GM23248 (cell line): ENCODE measurements around the gene AGTR1. TPM values are rescaled to one million over a fixed set of nuclear protein-coding genes. Genes with fewer than 3 reads are reported as not detected.

Experiments used
- DNase-seq: peaks from one replicate; pipeline ENCODE4 v3.0.0-alpha.2; 2015
- H2AFZ ChIP-seq: fragments of 200-600 bp; sonication (generic); 2 replicates; pipeline ENCODE4 v1.6.1; 2016; ENCODE audit warnings: antibody characterized with exemption
- H3F3A ChIP-seq: fragments of 200-600 bp; sonication (generic); 2 replicates; pipeline ENCODE4 v1.6.1; 2016; ENCODE audit warnings: mild to moderate bottlenecking, antibody characterized with exemption, mixed run types; ENCODE audit not compliant: insufficient read depth
- H3K27ac ChIP-seq: fragments of 200-600 bp; sonication (generic); 2 replicates; pipeline ENCODE4 v1.5.1; 2016; ENCODE audit warnings: mild to moderate bottlenecking
- H3K27me3 ChIP-seq: fragments of 200-600 bp; sonication (generic); replicated peaks from 2 replicates; pipeline ENCODE4 v1.6.1; 2016; ENCODE audit warnings: mild to moderate bottlenecking; ENCODE audit not compliant: insufficient read depth
- H3K36me3 ChIP-seq: fragments of 200-600 bp; sonication (generic); 2 replicates; pipeline ENCODE4 v1.6.1; 2016; ENCODE audit warnings: low read depth, mild to moderate bottlenecking
- H3K4me1 ChIP-seq: fragments of 200-600 bp; sonication (generic); 2 replicates; pipeline ENCODE4 v1.6.1; 2016; ENCODE audit warnings: mild to moderate bottlenecking; ENCODE audit not compliant: insufficient read depth
- H3K4me2 ChIP-seq: fragments of 200-600 bp; sonication (generic); one replicate; pipeline ENCODE4 v1.6.1; 2016; ENCODE audit warnings: mild to moderate bottlenecking; ENCODE audit not compliant: unreplicated experiment
- H3K4me3 ChIP-seq: fragments of 200-600 bp; sonication (generic); 2 replicates; pipeline ENCODE4 v1.5.1; 2016; ENCODE audit warnings: mild to moderate bottlenecking
- H3K79me2 ChIP-seq: fragments of 200-600 bp; sonication (generic); 2 replicates; pipeline ENCODE4 v1.6.1; 2016; ENCODE audit warnings: mild to moderate bottlenecking; ENCODE audit not compliant: insufficient read depth
- H3K9ac ChIP-seq: fragments of 200-600 bp; sonication (generic); 2 replicates; pipeline ENCODE4 v1.6.1; 2016; ENCODE audit warnings: mild to moderate bottlenecking
- H3K9me2 ChIP-seq: fragments of 200-600 bp; sonication (generic); 2 replicates; pipeline ENCODE4 v1.6.1; 2016; ENCODE audit warnings: mixed run types, mild to moderate bottlenecking, moderate library complexity; ENCODE audit not compliant: insufficient read depth
- H3K9me3 ChIP-seq: fragments of 200-600 bp; sonication (generic); one replicate; pipeline ENCODE4 v1.6.1; 2017; ENCODE audit warnings: low read depth
- H4K20me1 ChIP-seq: fragments of 200-600 bp; sonication (generic); 2 replicates; pipeline ENCODE4 v1.6.0; 2016; ENCODE audit not compliant: insufficient read depth
- EZH2 ChIP-seq: fragments of 200-600 bp; sonication (generic); IDR thresholded peaks from 2 replicates; pipeline ENCODE4 v1.6.1; 2018; ENCODE audit warnings: antibody characterized with exemption, mild to moderate bottlenecking; ENCODE audit not compliant: insufficient read depth, poor library complexity, severe bottlenecking
- EZH2phosphoT487 ChIP-seq: fragments of 200-600 bp; sonication (generic); IDR thresholded peaks from 2 replicates; pipeline ENCODE4 v1.6.1; 2018; ENCODE audit warnings: antibody characterized with exemption, moderate library complexity, mild to moderate bottlenecking, low read depth; ENCODE audit not compliant: insufficient read depth
- WGBS, 2 experiments: methylation state at CpG; one replicate each; pipeline ENCODE4 v1.1.6; 2015 to 2017; ENCODE audit warnings: low lambda C conversion rate in 2 of 2, low coverage in 1 of 2; ENCODE audit errors: missing lambda C conversion rate in 2 of 2; 5-methylcytosine and 5-hydroxymethylcytosine counted together
- in situ Hi-C: fragments of 300-500 bp; cut with MboI; formaldehyde crosslinking; loops from 2 replicates; pipeline ENCODE4 v1.15.0; 2020
- polyA plus RNA-seq: library from polyadenylated mRNA; unstranded; fragments of >200 nt; fragmentation: Nextera tagmentation; extraction: Ambion mirVana; gene quantifications from 2 replicates; pipeline ENCODE4 v1.2.1, GENCODE V29; 2016
- total RNA-seq: library from RNA; depleted of rRNA; stranded (reverse); fragments of >200 nt; shearing (Covaris generic); gene quantifications from 2 replicates; pipeline ENCODE4 v1.2.3, GENCODE V29; 2014

Gene AGTR1
- total and polyA plus RNA-seq, 2 experiments from 2014 or later = 4.0 TPM

DNA sequence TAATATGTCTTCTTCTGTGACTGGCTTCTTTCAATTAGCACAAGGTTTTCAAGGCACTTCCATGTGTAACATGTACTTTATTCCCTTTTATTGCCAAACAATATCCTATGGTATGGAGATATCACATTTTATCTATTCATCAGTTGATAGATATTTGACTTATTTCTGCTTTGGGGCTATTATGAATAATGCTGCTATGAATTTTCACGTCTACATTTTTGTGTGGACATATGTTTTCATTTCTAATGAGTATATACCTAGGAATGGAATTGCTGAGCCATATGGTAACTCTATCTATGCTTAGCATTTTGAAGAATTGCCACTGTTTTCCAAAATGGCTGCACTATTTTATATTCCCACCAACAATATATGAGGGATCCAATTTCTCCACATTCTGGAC, 3.6 kb upstream of the AGTR1 start:
- no peak overlapping the region for H2AFZ ChIP-seq
- no peaks in the 10 kb centered on the region for H3K9me3 ChIP-seq
- H4K20me1 ChIP-seq = no peaks in the 10 kb centered on the region
- no peaks in the 10 kb centered on the region for H3F3A ChIP-seq
- H3K4me3 ChIP-seq = no peak overlapping the region
- no peak overlapping the region for H3K4me2 ChIP-seq
- no peak for DNase-seq
- no peak overlapping the region for H3K9ac ChIP-seq
- H3K27me3 ChIP-seq = no peaks in the 10 kb centered on the region
- in situ Hi-C loops = no loop called here
- no peaks in the 10 kb centered on the region for H3K79me2 ChIP-seq
- H3K4me1 ChIP-seq = no peaks in the 10 kb centered on the region
- TF ChIP-seq EZH2phosphoT487 (no peak), EZH2 (no peak)
- 39 to 50% methylated on average over 1 of the region's 1 CpG for WGBS, 2 experiments
- H3K36me3 ChIP-seq = no peaks in the 10 kb centered on the region
- no peak overlapping the region for H3K27ac ChIP-seq
- no peaks in the 10 kb centered on the region for H3K9me2 ChIP-seq

DNA sequence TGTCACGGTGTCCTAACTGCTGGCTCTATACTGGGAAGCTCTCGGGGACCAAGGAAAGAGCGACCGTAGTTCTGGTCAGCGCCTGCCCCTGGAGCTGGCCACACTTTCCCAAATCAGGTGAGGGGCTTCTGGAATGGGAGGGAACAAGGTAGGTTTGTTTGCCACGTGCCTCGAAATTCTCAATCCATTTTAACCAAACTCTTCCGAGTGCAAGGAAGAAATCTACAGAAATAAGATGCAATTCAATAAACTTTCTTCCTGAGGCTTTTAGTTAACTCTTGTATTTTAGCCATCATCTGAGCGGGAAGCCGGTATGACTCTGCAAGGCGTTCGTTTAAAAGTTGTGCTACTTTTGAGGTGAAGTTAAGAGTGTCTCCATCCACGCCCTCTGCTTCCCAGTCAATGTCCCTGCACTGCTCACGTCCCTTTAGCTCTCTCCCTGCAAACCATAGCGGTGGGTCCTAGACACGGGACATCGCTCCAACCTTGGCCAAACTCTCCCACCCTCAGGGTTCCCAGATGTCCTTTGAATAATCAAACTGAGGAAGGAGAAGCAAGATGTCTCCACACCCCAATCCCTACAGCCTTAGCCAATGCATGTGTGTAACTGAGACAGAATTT, 597 bp downstream of the AGTR1 start:
- Histone ChIP-seq H3K4me2 (peak overlapping the region; percentile 93), H3K79me2 (no peaks in the 10 kb centered on the region), H3K9me3 (no peaks in the 10 kb centered on the region), H3K36me3 (no peaks in the 10 kb centered on the region), H3K27me3 (no peaks in the 10 kb centered on the region), H4K20me1 (no peaks in the 10 kb centered on the region), H3K9me2 (no peaks in the 10 kb centered on the region), H3K4me1 (no peaks in the 10 kb centered on the region), H3K9ac (peak overlapping the region; percentile 79), H3K4me3 (peak overlapping the region; percentile 91), H3F3A (no peaks in the 10 kb centered on the region), H2AFZ (peak overlapping the region; percentile 98), H3K27ac (no peak overlapping the region)
- WGBS, 2 experiments = 2% methylated on average over 17 of the region's 17 CpGs
- in situ Hi-C loops = no loop called here
- DNase-seq = peak; percentile 49
- TF ChIP-seq EZH2phosphoT487 (no peak), EZH2 (no peak)

DNA sequence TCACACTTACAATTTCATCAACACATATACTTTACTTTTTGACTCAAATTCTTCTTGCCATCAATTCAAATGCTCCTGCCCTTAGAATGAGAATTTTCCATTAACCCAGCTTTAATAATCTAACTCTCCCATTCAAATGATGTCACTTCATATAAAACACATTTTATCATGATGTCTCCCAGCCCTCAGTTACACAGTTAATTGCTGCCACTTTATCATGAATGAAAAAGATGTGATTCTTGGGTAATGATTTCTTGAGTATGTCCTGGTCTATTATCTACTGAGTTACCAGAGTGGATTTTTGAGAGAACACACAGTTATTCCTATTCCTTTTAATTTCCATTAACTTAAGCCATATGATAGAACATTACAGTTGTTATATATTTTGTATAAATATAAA, 7.6 kb downstream of the AGTR1 start:
- peaks cover 12% of the 10 kb centered on the region for H3K4me1 ChIP-seq
- H3F3A ChIP-seq = no peaks in the 10 kb centered on the region
- no peaks in the 10 kb centered on the region for H3K79me2 ChIP-seq
- H3K9ac ChIP-seq = no peak overlapping the region
- in situ Hi-C loops = no loop called here
- H3K4me2 ChIP-seq = no peak overlapping the region
- H3K9me3 ChIP-seq = no peaks in the 10 kb centered on the region
- H3K4me3 ChIP-seq = no peak overlapping the region
- no peaks in the 10 kb centered on the region for H3K36me3 ChIP-seq
- TF ChIP-seq EZH2 (no peak), EZH2phosphoT487 (no peak)
- H3K27ac ChIP-seq = no peak overlapping the region
- H3K9me2 ChIP-seq = no peaks in the 10 kb centered on the region; the same call in 1 of the 2 replicates
- no peak overlapping the region for H2AFZ ChIP-seq
- DNase-seq = no peak
- no peaks in the 10 kb centered on the region for H4K20me1 ChIP-seq
- no peaks in the 10 kb centered on the region for H3K27me3 ChIP-seq

DNA sequence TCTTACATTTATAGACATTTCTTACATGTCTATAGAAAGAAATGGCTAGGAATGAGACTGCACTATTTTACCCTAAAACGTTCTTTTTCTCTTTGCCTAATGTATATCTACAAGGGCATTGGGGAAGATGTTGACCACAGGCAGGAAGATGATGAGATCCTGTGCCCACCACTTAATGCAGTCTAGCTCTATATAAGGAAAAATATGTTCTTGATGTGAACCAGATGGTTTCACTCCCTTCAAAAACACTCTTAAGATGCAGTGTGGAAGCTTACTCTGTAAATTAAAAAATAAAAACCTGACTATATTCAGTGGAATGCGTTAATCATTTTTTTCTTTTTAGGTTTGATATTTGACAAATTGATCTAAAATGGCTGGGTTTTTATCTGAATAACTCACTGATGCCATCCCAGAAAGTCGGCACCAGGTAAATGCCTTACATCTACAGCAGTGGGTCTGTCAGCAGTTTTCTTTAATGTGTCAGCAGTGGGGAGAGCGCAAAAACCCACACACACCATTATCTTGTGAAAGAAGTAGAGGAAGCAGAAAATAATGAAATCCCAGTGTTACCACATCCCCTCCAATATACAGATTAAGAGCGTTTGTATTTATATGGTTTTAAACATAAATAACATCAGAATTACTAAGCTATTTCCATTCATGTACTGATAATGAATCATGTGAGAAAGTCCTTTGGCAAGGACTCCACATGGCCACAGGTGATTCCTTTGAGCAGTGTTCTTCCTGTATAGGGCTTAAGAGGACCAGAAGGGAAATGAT, 10.1 kb downstream of the AGTR1 start:
- Histone ChIP-seq H3K9me2 (no peaks in the 10 kb centered on the region; the same call in 1 of the 2 replicates), H3K79me2 (no peaks in the 10 kb centered on the region), H3K4me3 (no peak overlapping the region; the same call in 1 of the 2 replicates), H3K4me2 (peak overlapping the region; percentile 27), H3K9me3 (no peaks in the 10 kb centered on the region), H3F3A (no peaks in the 10 kb centered on the region), H3K27ac (no peak overlapping the region), H3K27me3 (no peaks in the 10 kb centered on the region), H2AFZ (peak overlapping the region; percentile 40; the same call in 1 of the 2 replicates), H3K36me3 (no peaks in the 10 kb centered on the region), H3K4me1 (peaks cover 22% of the 10 kb centered on the region), H4K20me1 (no peaks in the 10 kb centered on the region), H3K9ac (no peak overlapping the region)
- DNase-seq = peak; percentile 12
- TF ChIP-seq EZH2phosphoT487 = no peak
- no peak for TF ChIP-seq EZH2
- WGBS, 2 experiments = 48% methylated on average over 5 of the region's 5 CpGs
- in situ Hi-C loops = no loop called here
